GM13976 (cell line): ENCODE data around the gene ARF1.

Experiments used
- DNase-seq: peaks from one replicate; pipeline ENCODE4 v3.0.0; 2012; ENCODE audit warnings: low spot score
- in situ Hi-C: fragments of 300-500 bp; cut with MboI; formaldehyde crosslinking; loops from one replicate; pipeline ENCODE4 v1.12.0; 2022; ENCODE audit warnings: low sequenced_read_pairs, mixed read lengths, inconsistent platforms; ENCODE audit not compliant: unreplicated experiment
- TF ChIP-seq, protein P1 (sequence below): IDR thresholded peaks from 2 replicates; pipeline ENCODE4 v1.5.1; 2012; ENCODE audit warnings: borderline replicate concordance, mild to moderate bottlenecking; ENCODE audit not compliant: insufficient read depth; ENCODE audit errors: extremely low read depth, missing control alignments, control extremely low read depth

The ARF1 gene

DNA sequence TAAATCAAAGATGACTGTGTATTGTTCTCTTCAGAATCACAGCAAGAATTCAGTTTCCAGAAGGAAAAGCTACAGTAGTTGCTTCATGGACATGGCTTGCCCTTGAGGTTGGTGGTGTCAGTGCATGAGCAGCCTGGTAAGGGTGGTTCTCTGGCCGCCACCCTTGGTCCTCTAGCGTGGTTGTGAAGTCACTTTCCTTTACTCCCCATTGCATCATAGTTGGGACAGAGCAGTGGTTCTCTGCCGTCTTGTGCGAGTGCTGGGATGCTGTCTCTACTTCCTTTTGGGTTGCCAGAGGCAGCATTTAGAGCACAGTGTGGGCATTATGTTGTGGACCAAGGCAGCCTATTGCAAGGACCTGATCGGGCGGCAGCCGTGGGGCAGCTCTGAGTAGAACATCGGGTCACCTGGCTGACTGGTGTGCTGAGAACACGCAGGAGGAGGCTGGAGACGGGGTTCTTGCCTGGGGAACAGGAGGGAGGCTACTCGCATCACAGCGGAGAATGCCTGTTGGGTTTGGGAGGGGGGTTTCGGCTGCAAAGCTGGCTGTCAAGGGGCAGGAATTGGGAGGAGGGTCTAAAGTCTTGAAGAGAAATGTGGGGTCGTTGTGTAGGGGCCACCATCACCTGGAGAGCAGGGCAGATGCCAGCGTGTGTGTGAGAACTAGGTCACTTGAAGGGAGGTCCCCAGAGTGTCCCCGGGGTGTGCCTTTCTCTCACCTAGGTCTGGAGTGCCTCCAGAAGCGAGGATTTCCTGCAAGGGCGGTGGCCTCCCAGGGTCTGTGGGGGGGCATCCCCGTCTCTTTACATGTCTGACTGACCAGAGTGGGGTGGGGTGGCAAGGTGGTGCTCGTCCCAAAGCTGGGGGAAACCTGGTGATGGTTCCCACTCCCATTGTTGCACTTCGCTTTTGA lies 6.3 kb downstream of the ARF1 start:
- in situ Hi-C loops = no loop called here
- no peak for DNase-seq
- TF ChIP-seq, protein P1, sequence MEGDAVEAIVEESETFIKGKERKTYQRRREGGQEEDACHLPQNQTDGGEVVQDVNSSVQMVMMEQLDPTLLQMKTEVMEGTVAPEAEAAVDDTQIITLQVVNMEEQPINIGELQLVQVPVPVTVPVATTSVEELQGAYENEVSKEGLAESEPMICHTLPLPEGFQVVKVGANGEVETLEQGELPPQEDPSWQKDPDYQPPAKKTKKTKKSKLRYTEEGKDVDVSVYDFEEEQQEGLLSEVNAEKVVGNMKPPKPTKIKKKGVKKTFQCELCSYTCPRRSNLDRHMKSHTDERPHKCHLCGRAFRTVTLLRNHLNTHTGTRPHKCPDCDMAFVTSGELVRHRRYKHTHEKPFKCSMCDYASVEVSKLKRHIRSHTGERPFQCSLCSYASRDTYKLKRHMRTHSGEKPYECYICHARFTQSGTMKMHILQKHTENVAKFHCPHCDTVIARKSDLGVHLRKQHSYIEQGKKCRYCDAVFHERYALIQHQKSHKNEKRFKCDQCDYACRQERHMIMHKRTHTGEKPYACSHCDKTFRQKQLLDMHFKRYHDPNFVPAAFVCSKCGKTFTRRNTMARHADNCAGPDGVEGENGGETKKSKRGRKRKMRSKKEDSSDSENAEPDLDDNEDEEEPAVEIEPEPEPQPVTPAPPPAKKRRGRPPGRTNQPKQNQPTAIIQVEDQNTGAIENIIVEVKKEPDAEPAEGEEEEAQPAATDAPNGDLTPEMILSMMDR = no peak

GRCh38 chr1:228089519-228090380 lies 7.2 kb downstream of the ARF1 start:
- TF ChIP-seq, protein P1 = no peak
- DNase-seq = no peak
- in situ Hi-C loops = no loop called here

DNA sequence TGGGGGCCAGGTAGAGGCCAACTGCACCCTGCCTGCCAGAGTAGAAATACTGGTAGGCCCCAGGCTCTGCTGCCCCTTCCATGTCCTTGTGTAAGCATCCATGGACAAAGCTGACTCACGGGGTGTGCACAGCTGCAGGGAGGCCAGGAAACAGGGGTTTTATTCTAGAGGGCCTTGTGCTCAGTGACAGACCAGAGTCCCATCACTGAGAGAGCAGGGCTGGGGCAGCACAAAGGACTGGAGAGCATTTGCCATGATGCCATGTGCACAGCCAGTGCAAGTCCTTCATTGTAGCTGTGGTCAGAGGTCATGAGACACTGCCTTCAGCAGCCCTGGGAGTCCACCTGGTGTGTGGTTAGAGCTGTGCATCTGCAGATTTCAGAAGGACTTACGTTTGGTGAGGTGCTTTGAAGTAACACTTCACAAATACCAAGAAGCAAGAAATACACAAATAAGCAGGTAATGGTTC lies 8.1 kb downstream of the ARF1 start:
- in situ Hi-C loops = no loop called here
- TF ChIP-seq, protein P1 = no peak
- DNase-seq = no peak

DNA sequence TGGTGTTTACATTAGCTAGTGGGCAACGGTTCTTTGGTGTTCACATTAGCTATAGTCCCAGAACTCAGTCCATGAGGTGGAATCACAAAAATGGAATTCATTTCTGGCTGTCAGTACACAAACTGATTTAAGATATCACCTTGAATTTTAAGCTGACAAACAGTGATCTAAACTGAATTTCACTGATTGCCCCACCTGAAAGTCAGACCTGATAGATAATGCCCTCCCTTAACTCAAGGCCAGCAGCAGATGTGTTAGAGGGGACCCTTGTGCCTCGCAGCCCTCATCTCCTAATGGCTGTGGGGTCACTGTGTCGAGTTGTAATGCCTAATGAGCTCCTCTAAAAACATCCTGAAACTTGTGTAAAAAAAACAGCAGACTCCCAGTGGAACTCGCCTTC lies 8.6 kb downstream of the ARF1 start:
- in situ Hi-C loops = no loop called here
- DNase-seq = no peak

GRCh38 chr1:228092342-228093049 lies 10.0 kb downstream of the ARF1 start:
- TF ChIP-seq, protein P1 = no peak
- in situ Hi-C loops = no loop called here
- no peak for DNase-seq

More for the DNA sequence above, 8.6 kb downstream of the ARF1 start:
- TF ChIP-seq, protein P1 = no peak
